HAP-1 (cell line): ENCODE data around the gene EML6.
A peak's percentile ranks its signal among the peaks of the same experiment; 100 is the strongest.

Experiments
- DNase-seq, 2 experiments: peaks; one replicate each; pipeline ENCODE4 v3.0.0-alpha.2; 2016 to 2020; ENCODE audit warnings: low spot score in 2 of 2
- H3K27me3 ChIP-seq: fragments of 250-450 bp; sonication (Bioruptor Pico); 2 replicates; pipeline ENCODE4 v1.5.1; 2020; ENCODE audit warnings: low read depth, mild to moderate bottlenecking, moderate library complexity
- H3K36me3 ChIP-seq: fragments of 250-450 bp; sonication (Bioruptor Pico); replicated peaks from 2 replicates; pipeline ENCODE4 v1.5.1; 2020; ENCODE audit warnings: mild to moderate bottlenecking
- H3K4me1 ChIP-seq: fragments of 250-450 bp; sonication (Bioruptor Pico); 2 replicates; pipeline ENCODE4 v1.5.1; 2020; ENCODE audit warnings: mild to moderate bottlenecking
- H3K4me3 ChIP-seq: fragments of 250-450 bp; sonication (Bioruptor Pico); 2 replicates; pipeline ENCODE4 v1.5.1; 2020; ENCODE audit warnings: mild to moderate bottlenecking, moderate library complexity
- H3K9me3 ChIP-seq: fragments of 250-450 bp; sonication (Bioruptor Pico); 2 replicates; pipeline ENCODE4 v1.5.1; 2020; ENCODE audit warnings: mild to moderate bottlenecking, moderate library complexity
- in situ Hi-C: fragments of 300-500 bp; cut with MboI; formaldehyde crosslinking; loops from 3 replicates; pipeline ENCODE4 v1.14.3; 2020; ENCODE audit warnings: low sequenced_read_pairs, inconsistent platforms, mixed read lengths

EML6 gene

DNA sequence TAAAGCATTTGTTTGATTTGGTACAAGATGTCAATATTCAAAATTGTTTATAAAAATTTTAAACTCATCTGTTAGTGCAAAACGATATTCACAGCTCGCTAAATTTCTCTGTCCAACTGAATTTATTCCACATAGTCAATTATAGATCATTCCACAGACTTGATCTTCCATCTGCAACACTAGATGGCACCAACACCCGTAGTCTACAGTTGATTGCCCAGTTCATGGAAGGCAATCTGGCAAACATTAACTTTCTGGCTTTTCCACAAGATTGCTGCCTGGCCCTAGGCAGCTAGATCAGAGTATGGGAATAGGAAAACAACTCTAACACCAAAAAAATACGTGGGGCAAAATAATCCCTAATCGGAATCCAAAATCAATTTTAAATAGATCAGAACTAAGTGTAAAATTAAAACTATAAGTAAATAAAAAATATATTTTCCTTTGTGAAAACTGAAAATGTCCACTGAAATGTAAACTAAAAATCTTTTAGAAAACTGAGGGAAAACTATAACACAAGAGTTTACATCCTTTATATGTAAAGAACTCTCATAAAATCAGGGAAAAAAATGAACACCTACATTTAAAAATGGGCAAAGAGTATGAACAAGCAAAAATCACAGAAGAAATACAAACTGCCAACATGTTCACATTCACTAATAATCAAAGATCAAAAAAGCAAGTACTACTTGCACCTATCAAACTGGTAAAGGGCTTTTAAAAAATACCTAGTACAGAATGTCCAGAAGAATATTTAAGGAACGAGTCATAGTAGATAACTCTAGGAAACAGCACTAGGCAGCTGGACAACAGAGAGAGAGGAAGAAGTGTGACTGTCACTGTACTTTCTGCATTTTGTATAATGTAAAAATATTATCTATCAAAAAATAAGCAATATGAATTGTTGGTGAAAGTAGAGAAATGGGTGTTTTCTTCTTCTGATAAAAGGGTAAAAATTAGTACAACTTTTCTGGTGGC lies 291.8 kb downstream of the EML6 start:
- Histone ChIP-seq H3K27me3 (no peaks in the 10 kb centered on the region), H3K36me3 (peaks cover 12% of the 10 kb centered on the region; the same call in 1 of the 2 replicates), H3K9me3 (no peaks in the 10 kb centered on the region; the same call in 1 of the 2 replicates), H3K4me1 (peaks cover 59% of the 10 kb centered on the region), H3K4me3 (no peak overlapping the region)
- in situ Hi-C loops: loop anchor here (5.0 kb wide), 1 partner anchor 152 kb away; no protein-coding TSS in a partner anchor
- peak; percentile 66 to 69 for DNase-seq

DNA sequence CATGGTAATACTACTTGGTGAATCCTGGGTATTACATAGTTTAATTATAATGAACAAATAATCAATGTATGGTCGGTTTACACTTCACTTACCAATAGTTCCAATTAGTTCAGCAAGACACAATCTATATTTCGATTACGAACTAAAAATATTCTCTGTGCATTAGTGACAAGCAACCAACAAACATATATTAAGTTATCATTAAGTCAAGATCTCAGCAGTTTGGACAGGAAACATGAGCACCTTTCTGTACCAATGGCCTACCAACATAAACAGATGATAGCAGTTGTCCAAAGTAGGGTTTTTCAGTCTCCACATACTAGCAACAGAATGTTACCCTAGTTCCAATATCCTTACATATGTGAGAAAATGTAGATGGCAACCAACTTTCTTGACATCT lies 294.0 kb downstream of the EML6 start:
- in situ Hi-C loops: loop anchor here (5.0 kb wide), 1 partner anchor 150 kb away; no protein-coding TSS in a partner anchor
- peaks cover 12% of the 10 kb centered on the region; the same call in 1 of the 2 replicates for H3K36me3 ChIP-seq
- H3K9me3 ChIP-seq: peaks cover 2% of the 10 kb centered on the region; the same call in 1 of the 2 replicates
- no peak for DNase-seq
- peaks cover 45% of the 10 kb centered on the region for H3K4me1 ChIP-seq
- no peak overlapping the region for H3K4me3 ChIP-seq
- no peaks in the 10 kb centered on the region for H3K27me3 ChIP-seq

DNA sequence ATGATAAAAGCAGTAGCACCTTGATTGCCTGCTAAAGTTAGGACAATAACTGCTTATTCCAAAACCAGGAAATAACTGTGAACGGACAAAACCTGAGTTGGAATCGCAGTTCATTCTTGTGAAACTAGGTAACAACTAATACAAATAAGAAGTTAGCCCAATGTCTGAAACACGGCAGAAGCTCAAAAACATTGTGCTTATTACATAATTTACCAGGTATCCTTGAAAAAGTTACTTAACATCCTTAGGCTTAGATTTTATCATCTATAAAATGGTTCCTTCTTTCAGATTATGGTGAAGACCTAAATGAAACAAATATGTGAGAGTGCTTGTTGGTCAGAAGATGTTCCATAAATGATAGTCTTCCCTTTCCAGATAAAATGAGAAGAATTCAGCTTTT lies 294.4 kb downstream of the EML6 start:
- H3K36me3 ChIP-seq: peaks cover 12% of the 10 kb centered on the region; the same call in 1 of the 2 replicates
- H3K4me1 ChIP-seq: peaks cover 41% of the 10 kb centered on the region
- no peaks in the 10 kb centered on the region for H3K27me3 ChIP-seq
- DNase-seq: no peak
- in situ Hi-C loops: loop anchor here (5.0 kb wide), 1 partner anchor 149 kb away; no protein-coding TSS in a partner anchor
- peaks cover 2% of the 10 kb centered on the region; the same call in 1 of the 2 replicates for H3K9me3 ChIP-seq
- H3K4me3 ChIP-seq: no peak overlapping the region

- peaks cover 35% of the 10 kb centered on the region for H3K4me1 ChIP-seq
- peaks cover 12% of the 10 kb centered on the region; the same call in 1 of the 2 replicates for H3K36me3 ChIP-seq
- no peaks in the 10 kb centered on the region for H3K27me3 ChIP-seq
- H3K4me3 ChIP-seq: no peak overlapping the region
- no peak for DNase-seq
- in situ Hi-C loops: loop anchor here (5.0 kb wide), 1 partner anchor 149 kb away; no protein-coding TSS in a partner anchor
- peaks cover 2% of the 10 kb centered on the region; the same call in 1 of the 2 replicates for H3K9me3 ChIP-seq
Observed at GRCh38 chr2:55018619-55019018, 295.2 kb downstream of the EML6 start.

GRCh38 chr2:55019526-55020258 lies 296.2 kb downstream of the EML6 start:
- Histone ChIP-seq H3K36me3 (peaks cover 12% of the 10 kb centered on the region; the same call in 1 of the 2 replicates), H3K27me3 (no peaks in the 10 kb centered on the region), H3K4me1 (peaks cover 25% of the 10 kb centered on the region), H3K4me3 (no peak overlapping the region), H3K9me3 (peaks cover 2% of the 10 kb centered on the region; the same call in 1 of the 2 replicates)
- in situ Hi-C loops: loop anchor here (5.0 kb wide), 1 partner anchor 148 kb away; no protein-coding TSS in a partner anchor
- peak in 1 of 2 experiments; percentile 66 for DNase-seq
